Measurements from ENCODE around the gene WIPF2.

The WIPF2 gene

GRCh38 chr17:40218740-40219593 is at the start of gene WIPF2:
Gene WIPF2 (plus strand): TSS chr17:40219304. CDS start chr17:40256460, 37,156 bp downstream.
- peak; percentile 95 for DNase-seq

- DNase-seq = no peak
These were observed 48.8 kb upstream of the WIPF2 start for GRCh38 chr17:40170325-40170724.

- DNase-seq = no peak
These were observed 47.4 kb upstream of the WIPF2 start for GRCh38 chr17:40171750-40172149.

- no peak for DNase-seq
These were observed 45.9 kb upstream of the WIPF2 start for GRCh38 chr17:40173091-40173777.

- no peak for DNase-seq
These were observed 45.3 kb upstream of the WIPF2 start for GRCh38 chr17:40173778-40174135.

GRCh38 chr17:40174514-40174913 is 44.6 kb upstream of the WIPF2 start:
- DNase-seq = no peak

GRCh38 chr17:40175928-40176753 is 43.0 kb upstream of the WIPF2 start:
- no peak for DNase-seq

GRCh38 chr17:40176754-40177110 is 42.4 kb upstream of the WIPF2 start:
- no peak for DNase-seq

GRCh38 chr17:40177275-40177874 is 41.7 kb upstream of the WIPF2 start, which contains the start of gene RAPGEFL1:
Gene RAPGEFL1 (plus strand): TSS chr17:40177470. CDS start chr17:40177862, 392 bp downstream.
- DNase-seq = peak; percentile 54

- no peak for DNase-seq
These were observed 41.0 kb upstream of the WIPF2 start for GRCh38 chr17:40178021-40178601.

- no peak for DNase-seq
These were observed 40.4 kb upstream of the WIPF2 start for GRCh38 chr17:40178660-40179059.

GRCh38 chr17:40179923-40180659 is 39.0 kb upstream of the WIPF2 start:
- DNase-seq = no peak

- DNase-seq = no peak
These were observed 38.4 kb upstream of the WIPF2 start for GRCh38 chr17:40180694-40181093.

GRCh38 chr17:40181205-40181604 is 37.9 kb upstream of the WIPF2 start:
- no peak for DNase-seq

GRCh38 chr17:40182606-40183005 is 36.5 kb upstream of the WIPF2 start:
- no peak for DNase-seq

GRCh38 chr17:40187238-40187637 is 31.9 kb upstream of the WIPF2 start:
- no peak for DNase-seq

- DNase-seq = no peak
These were observed 30.4 kb upstream of the WIPF2 start for GRCh38 chr17:40188694-40189093.

- no peak for DNase-seq
These were observed 28.7 kb upstream of the WIPF2 start for GRCh38 chr17:40190197-40191021.

- DNase-seq = peak; percentile 41
These were observed 27.6 kb upstream of the WIPF2 start for GRCh38 chr17:40191237-40192208.

- DNase-seq = no peak
These were observed 26.1 kb upstream of the WIPF2 start for GRCh38 chr17:40192961-40193360.

All from NCI-H2107 (cell line).